Activated CD4-positive, alpha-beta memory T cell treated with anti-CD3 and anti-CD28 coated beads for 36 hours (primary cell): ENCODE results near the gene KRTAP5-3. TPM values are rescaled to one million over a fixed set of nuclear protein-coding genes. Genes with fewer than 3 reads are reported as not detected.
A peak's percentile ranks its signal among the peaks of the same experiment; 100 is the strongest.
"Not testable (repeated sequence)": the region's sequence is repeated elsewhere in the genome, so short reads cannot be mapped to it uniquely, and the experiment has no call there.

Source experiments
- CTCF ChIA-PET: fragments of 350-600 bp; sonication (Branson Sonifier 250); formaldehyde crosslinking; loops from one replicate; lab custom pipeline; 2021; ENCODE audit warnings: antibody characterized with exemption, inconsistent platforms; lab: Charles Lee
- POLR2A ChIA-PET: fragments of 350-600 bp; sonication (Branson Sonifier 250); formaldehyde crosslinking; loops from one replicate; lab custom pipeline; 2021; ENCODE audit warnings: antibody characterized with exemption; lab: Charles Lee
- DNase-seq: peaks from one replicate; pipeline ENCODE4 v3.0.0-alpha.2; 2020
- H3K27ac Mint-ChIP-seq: one replicate; pipeline ENCODE4 v1.8.0; 2021; ENCODE audit warnings: mixed read lengths
- H3K27me3 Mint-ChIP-seq: one replicate; pipeline ENCODE4 v1.8.0; 2021; ENCODE audit warnings: mixed read lengths
- H3K36me3 Mint-ChIP-seq: one replicate; pipeline ENCODE4 v1.8.0; 2021; ENCODE audit warnings: mixed read lengths
- H3K4me1 Mint-ChIP-seq: one replicate; pipeline ENCODE4 v1.8.0; 2021; ENCODE audit warnings: low read depth, mixed read lengths
- H3K4me3 Mint-ChIP-seq: one replicate; pipeline ENCODE4 v1.8.0; 2021; ENCODE audit warnings: mild to moderate bottlenecking, mixed read lengths
- H3K9me3 Mint-ChIP-seq: one replicate; pipeline ENCODE4 v1.8.0; 2021; ENCODE audit warnings: mixed read lengths
- intact Hi-C: fragments of 100-400 bp; cut with micrococcal nuclease; formaldehyde crosslinking; loops from one replicate; pipeline ENCODE4 v1.15.1; 2023
- total RNA-seq, 2 experiments: library from RNA; stranded (reverse); gene quantifications; one replicate each; pipeline ENCODE4 v1.2.3, GENCODE V29; 2021

KRTAP5-3 gene
- total RNA-seq, 2 experiments from 2014 or later, result not detected

- intact Hi-C loops, result loop anchor here (5.0 kb wide), 1 partner anchor 42 kb away; the partner anchor contains the start of gene KRTAP5-1
- Mint-ChIP-seq H3K27me3 (peaks cover 29% of the 10 kb centered on the region), H3K9me3 (no peaks in the 10 kb centered on the region), H3K27ac (no peak within 1 kb of the TSS), H3K4me3 (no peak within 1 kb of the TSS), H3K36me3 (no peaks in the 10 kb centered on the region), H3K4me1 (peaks cover 7% of the 10 kb centered on the region)
- no peak for DNase-seq
- POLR2A ChIA-PET, result no interaction called here
- CTCF ChIA-PET, result interaction anchor here (0.7 to 4.2 kb wide), 10 partner anchors 8 to 83 kb away, joined by 3 to 32 read pairs (median 6); no protein-coding TSS in a partner anchor
These were observed 21.3 kb upstream of the KRTAP5-3 start, which contains the start of gene KRTAP5-5 for GRCh38 chr11:1629326-1630185. TSS of gene KRTAP5-5 (plus strand) at chr11:1629775. CDS start at chr11:1629841, 66 bp downstream.

- H3K4me3 Mint-ChIP-seq, result no peak overlapping the region
- ChIA-PET POLR2A (no interaction called here), CTCF (interaction anchor here (0.7 to 4.2 kb wide), 15 partner anchors 9 to 82 kb away, joined by 3 to 32 read pairs (median 5); no protein-coding TSS in a partner anchor)
- no peaks in the 10 kb centered on the region for H3K36me3 Mint-ChIP-seq
- no peak overlapping the region for H3K27ac Mint-ChIP-seq
- DNase-seq, result peak; percentile 73
- no peaks in the 10 kb centered on the region for H3K9me3 Mint-ChIP-seq
- intact Hi-C loops, result loop anchor here (5.0 kb wide), 1 partner anchor 41 kb away; the partner anchor contains the start of gene KRTAP5-1
- H3K4me1 Mint-ChIP-seq, result peaks cover 7% of the 10 kb centered on the region
- H3K27me3 Mint-ChIP-seq, result peaks cover 27% of the 10 kb centered on the region
These were observed 20.5 kb upstream of the KRTAP5-3 start for GRCh38 chr11:1628506-1629325.

GRCh38 chr11:1625541-1625940, 17.3 kb upstream of the KRTAP5-3 start:
- POLR2A ChIA-PET, result no interaction called here
- CTCF ChIA-PET, result interaction anchor here (1.4 to 4.2 kb wide), 3 partner anchors 27 to 51 kb away, joined by 3 to 32 read pairs (median 6); no protein-coding TSS in a partner anchor
- H3K27me3 Mint-ChIP-seq, result peaks cover 8% of the 10 kb centered on the region
- H3K4me3 Mint-ChIP-seq, result no peak overlapping the region
- H3K27ac Mint-ChIP-seq, result no peak overlapping the region
- no peaks in the 10 kb centered on the region for H3K9me3 Mint-ChIP-seq
- no peaks in the 10 kb centered on the region for H3K36me3 Mint-ChIP-seq
- DNase-seq, result no peak
- intact Hi-C loops, result loop anchor here (5.0 kb wide), 1 partner anchor 38 kb away; the partner anchor contains the start of gene KRTAP5-1
- H3K4me1 Mint-ChIP-seq, result peaks cover 3% of the 10 kb centered on the region

- ChIA-PET CTCF (interaction anchor here (1.3 to 1.7 kb wide), 2 partner anchors 28 to 78 kb away, joined by 4 to 6 read pairs; no protein-coding TSS in a partner anchor), POLR2A (no interaction called here)
- Mint-ChIP-seq H3K9me3 (no peaks in the 10 kb centered on the region), H3K27ac (no peak overlapping the region), H3K4me1 (peaks cover 4% of the 10 kb centered on the region), H3K27me3 (peaks cover 6% of the 10 kb centered on the region), H3K4me3 (no peak overlapping the region), H3K36me3 (no peaks in the 10 kb centered on the region)
- DNase-seq, result no peak
- intact Hi-C loops, result loop anchor here (5.0 kb wide), 1 partner anchor 37 kb away; the partner anchor contains the start of gene KRTAP5-1
These were observed 16.4 kb upstream of the KRTAP5-3 start for GRCh38 chr11:1624621-1625020.

GRCh38 chr11:1623716-1624115, 15.5 kb upstream of the KRTAP5-3 start:
- Mint-ChIP-seq H3K27ac (no peak overlapping the region), H3K4me3 (no peak overlapping the region), H3K36me3 (no peaks in the 10 kb centered on the region), H3K4me1 (peaks cover 6% of the 10 kb centered on the region), H3K9me3 (no peaks in the 10 kb centered on the region), H3K27me3 (peaks cover 3% of the 10 kb centered on the region)
- CTCF ChIA-PET, result interaction anchor here (0.9 to 1.3 kb wide), 2 partner anchors 29 to 77 kb away, joined by 4 read pairs; no protein-coding TSS in a partner anchor
- intact Hi-C loops, result no loop called here
- POLR2A ChIA-PET, result no interaction called here
- DNase-seq, result no peak

GRCh38 chr11:1622086-1622485, 13.8 kb upstream of the KRTAP5-3 start, which contains the start of gene KRTAP5-4:
TSS of gene KRTAP5-4 (minus strand) at chr11:1622138. CDS start at chr11:1622093, 45 bp downstream.
- no peaks in the 10 kb centered on the region for H3K9me3 Mint-ChIP-seq
- H3K36me3 Mint-ChIP-seq, result no peaks in the 10 kb centered on the region
- CTCF ChIA-PET, result no interaction called here
- DNase-seq, result no peak
- POLR2A ChIA-PET, result no interaction called here
- H3K4me3 Mint-ChIP-seq, result no peak within 1 kb of the TSS
- no peak within 1 kb of the TSS for H3K27ac Mint-ChIP-seq
- intact Hi-C loops, result no loop called here
- peaks cover 6% of the 10 kb centered on the region for H3K4me1 Mint-ChIP-seq
- peaks cover 4% of the 10 kb centered on the region for H3K27me3 Mint-ChIP-seq

GRCh38 chr11:1619449-1619848, 11.2 kb upstream of the KRTAP5-3 start:
- Mint-ChIP-seq H3K4me3 (no peak overlapping the region), H3K27me3 (peaks cover 15% of the 10 kb centered on the region), H3K36me3 (no peaks in the 10 kb centered on the region), H3K9me3 (no peaks in the 10 kb centered on the region), H3K4me1 (peaks cover 6% of the 10 kb centered on the region), H3K27ac (peak overlapping the region; percentile 2)
- ChIA-PET CTCF (interaction anchor here (1.5 kb wide), 1 partner anchor 8 kb away, joined by 3 read pairs; no protein-coding TSS in a partner anchor), POLR2A (no interaction called here)
- peak; percentile 64 for DNase-seq
- intact Hi-C loops, result no loop called here

- Mint-ChIP-seq H3K4me1 (peaks cover 6% of the 10 kb centered on the region), H3K27me3 (peaks cover 15% of the 10 kb centered on the region), H3K4me3 (no peak overlapping the region), H3K27ac (no peak overlapping the region), H3K9me3 (no peaks in the 10 kb centered on the region), H3K36me3 (no peaks in the 10 kb centered on the region)
- intact Hi-C loops, result no loop called here
- ChIA-PET CTCF (interaction anchor here (1.1 to 2.0 kb wide), 4 partner anchors 11 to 34 kb away, joined by 4 to 6 read pairs (median 5); partner anchors contain the start of gene KRTAP5-5), POLR2A (no interaction called here)
- no peak for DNase-seq
These were observed 10.0 kb upstream of the KRTAP5-3 start for GRCh38 chr11:1618231-1618630.

- H3K4me1 Mint-ChIP-seq, POLR2A ChIA-PET, H3K36me3 Mint-ChIP-seq, H3K4me3 Mint-ChIP-seq, DNase-seq, H3K27ac Mint-ChIP-seq, intact Hi-C loops, H3K9me3 Mint-ChIP-seq: not testable (repeated sequence)
- peaks cover 15% of the 10 kb centered on the region for H3K27me3 Mint-ChIP-seq
- CTCF ChIA-PET, result interaction anchor here (0.9 to 1.2 kb wide), 2 partner anchors 13 to 33 kb away, joined by 3 to 5 read pairs; no protein-coding TSS in a partner anchor
These were observed 362 bp downstream of the KRTAP5-3 start for GRCh38 chr11:1607901-1608300.

GRCh38 chr11:1607156-1607845, 962 bp downstream of the KRTAP5-3 start:
- CTCF ChIA-PET, result interaction anchor here (0.9 to 1.2 kb wide), 2 partner anchors 12 to 32 kb away, joined by 3 read pairs; no protein-coding TSS in a partner anchor
- H3K27ac Mint-ChIP-seq, intact Hi-C loops, H3K4me1 Mint-ChIP-seq, H3K36me3 Mint-ChIP-seq, H3K4me3 Mint-ChIP-seq, H3K9me3 Mint-ChIP-seq, POLR2A ChIA-PET, DNase-seq: not testable (repeated sequence)
- peaks cover 16% of the 10 kb centered on the region for H3K27me3 Mint-ChIP-seq

- H3K9me3 Mint-ChIP-seq, POLR2A ChIA-PET, H3K4me3 Mint-ChIP-seq, H3K27ac Mint-ChIP-seq, H3K36me3 Mint-ChIP-seq, intact Hi-C loops, H3K4me1 Mint-ChIP-seq: not testable (repeated sequence)
- peaks cover 16% of the 10 kb centered on the region for H3K27me3 Mint-ChIP-seq
- CTCF ChIA-PET, result interaction anchor here (0.7 to 1.5 kb wide), 5 partner anchors 10 to 59 kb away, joined by 3 to 6 read pairs (median 3); no protein-coding TSS in a partner anchor
- peak; percentile 55 for DNase-seq
These were observed 2.3 kb downstream of the KRTAP5-3 start for GRCh38 chr11:1605923-1606322.
